Posterior vena cava (tissue), 2 donors: ENCODE results near the gene APC2. TPM values are rescaled to one million over a fixed set of nuclear protein-coding genes. Genes with fewer than 3 reads are reported as not detected.
A peak's percentile ranks its signal among the peaks of the same experiment; 100 is the strongest.

Source experiments
- DNase-seq: peaks from one replicate; pipeline ENCODE4 v3.0.0-alpha.2; 2020; ENCODE audit warnings: low spot score
- intact Hi-C, 2 donors: fragments of 100-400 bp; cut with DNase I; formaldehyde crosslinking; loops; one replicate each; pipeline versions ENCODE4 v1.14.1 to v1.14.2; 2022 to 2023
- total RNA-seq, 2 donors: library from RNA; stranded (reverse); fragmentation: NEBNext Ultra II Directional; extraction: Animal tissue kit (Norgen Biotek cat#: 25700); gene quantifications; one replicate each; pipeline ENCODE4 v1.2.1, GENCODE V29; 2021
- donor health status: DM: yes; HTN: yes; CAD: no.
- donor health status: DM: yes; HTN: yes; CAD: no.

Gene APC2
- total RNA-seq, 2 donors from 2014 or later = 0.05 to 0.10 TPM

GRCh38 chr19:1483979-1484428 lies 34.1 kb downstream of the APC2 start:
- intact Hi-C loops = no loop called here
- DNase-seq = no peak

- peak; percentile 76 for DNase-seq
- intact Hi-C loops = no loop called here
These were observed 37.0 kb downstream of the APC2 start for GRCh38 chr19:1486720-1487575.

DNA sequence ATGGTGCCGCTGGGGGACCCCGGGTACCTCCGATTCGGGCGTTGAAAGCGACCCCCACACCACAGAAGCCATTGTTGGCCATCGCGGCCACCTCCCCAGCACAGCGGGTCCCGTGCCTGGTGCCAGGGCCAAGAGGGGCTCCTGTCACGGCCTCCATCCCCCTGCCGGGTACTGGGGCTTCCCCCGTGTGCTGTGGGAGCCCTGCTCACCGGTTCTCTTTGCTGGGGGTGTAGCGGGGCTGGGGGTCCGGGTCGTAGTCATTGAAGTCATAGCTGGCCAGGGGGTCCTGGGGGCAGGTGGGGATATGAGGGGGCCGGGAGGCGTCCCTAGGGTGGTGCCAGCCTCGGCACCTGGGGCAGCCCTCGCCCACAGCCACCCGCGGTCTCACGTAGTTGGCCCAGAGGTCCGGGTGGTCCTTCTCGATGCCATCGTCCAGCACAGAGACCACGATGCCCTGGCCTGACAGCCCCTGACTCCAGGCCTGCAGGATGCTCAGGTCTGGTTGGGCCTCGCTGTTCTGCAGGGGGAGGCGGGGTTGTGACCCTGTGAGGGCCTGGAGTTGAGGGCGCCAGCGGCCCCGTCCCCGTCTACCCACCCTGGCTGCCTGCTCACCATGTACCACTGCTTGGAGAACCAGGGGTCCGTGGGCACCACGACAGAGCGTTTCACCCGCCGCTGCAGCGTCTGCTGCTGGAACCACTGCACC lies 37.8 kb downstream of the APC2 start:
- intact Hi-C loops = no loop called here
- DNase-seq = peak; percentile 79

GRCh38 chr19:1488282-1488601 lies 38.3 kb downstream of the APC2 start:
- intact Hi-C loops = no loop called here
- no peak for DNase-seq

GRCh38 chr19:1489463-1490310 lies 39.8 kb downstream of the APC2 start:
- DNase-seq = peak; percentile 78
- intact Hi-C loops = no loop called here

DNA sequence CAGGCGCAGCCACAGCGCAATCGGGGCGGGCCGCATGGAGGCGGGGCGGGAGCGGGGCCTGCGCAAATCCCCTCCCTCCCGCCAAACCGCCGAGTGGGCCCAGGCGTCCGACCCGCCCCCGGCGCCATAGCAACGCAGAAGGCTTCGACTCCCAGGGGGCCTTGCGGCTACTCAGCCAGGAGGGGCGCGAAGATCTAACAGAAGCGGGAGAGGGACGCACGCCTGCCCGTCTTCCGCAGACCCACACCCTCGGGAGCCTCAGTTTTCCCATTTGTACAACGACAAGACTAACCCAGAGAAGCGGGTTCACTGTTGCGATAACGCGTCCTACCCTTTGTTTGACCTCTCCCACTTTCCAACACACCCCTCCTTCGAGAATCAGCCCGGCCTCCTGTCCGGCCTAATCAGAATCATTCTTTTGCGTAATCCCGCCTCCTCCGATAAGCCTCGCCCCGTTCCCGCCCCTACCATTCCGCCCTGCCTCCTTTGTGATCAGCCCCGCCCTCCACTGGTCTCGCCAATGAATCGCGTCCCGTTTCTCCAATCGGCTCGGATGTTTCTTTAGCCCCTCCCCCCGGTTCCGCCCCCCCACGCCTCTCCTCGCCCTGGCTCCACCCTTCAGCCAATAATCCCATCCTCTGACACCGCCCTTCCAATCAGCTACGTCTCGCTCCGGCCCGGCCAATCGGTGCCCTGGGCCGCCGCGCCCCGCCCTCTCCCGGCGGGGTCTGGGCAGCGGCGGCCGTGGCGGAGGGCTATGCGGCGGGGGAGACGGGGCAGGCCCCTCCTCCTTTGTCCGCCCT lies 40.6 kb downstream of the APC2 start, which contains the start of gene PCSK4:
Gene PCSK4 (minus strand): TSS at position 40 of the 803 bp plus-strand sequence. CDS start 4 bp downstream, at position 36.
- peak; percentile 100 for DNase-seq

DNA sequence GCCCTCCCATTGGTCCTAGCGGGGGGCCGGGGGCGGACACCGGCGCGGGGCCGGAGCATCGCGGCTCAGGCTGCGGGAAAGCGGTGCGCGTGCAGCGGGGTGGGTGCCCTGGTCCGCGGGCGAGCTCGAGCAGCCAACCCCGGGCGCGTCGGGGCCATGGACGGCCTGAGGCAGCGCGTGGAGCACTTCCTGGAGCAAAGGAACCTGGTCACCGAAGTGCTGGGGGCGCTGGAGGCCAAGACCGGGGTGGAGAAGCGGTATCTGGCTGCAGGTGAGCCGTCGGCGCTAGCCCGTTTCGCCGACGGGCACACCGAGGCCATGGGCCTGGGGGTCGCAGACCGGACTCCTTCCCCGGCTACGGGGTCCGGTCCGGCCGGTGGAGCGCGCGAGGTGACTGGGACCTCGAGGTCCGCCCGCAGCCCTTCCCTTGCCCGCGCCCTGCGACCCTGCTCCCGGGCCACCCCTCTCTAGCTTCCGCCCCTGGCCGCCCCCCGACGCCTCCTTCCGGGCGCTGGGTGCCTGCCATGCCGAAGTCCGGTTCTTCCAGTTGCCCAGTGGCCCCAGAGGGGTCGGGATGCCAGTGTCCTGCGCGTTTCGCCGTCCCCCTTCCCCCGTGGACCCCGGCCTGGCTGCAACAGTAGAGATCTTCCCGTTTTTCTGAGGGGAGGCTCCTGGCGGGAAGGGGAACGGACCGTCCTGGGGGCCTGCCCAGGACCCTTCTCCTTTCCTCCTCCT lies 41.4 kb downstream of the APC2 start, which contains the start of gene REEP6:
Gene REEP6 (plus strand): TSS at position 68 of the 735 bp plus-strand sequence. CDS start 89 bp downstream, at position 157.
- no peak for DNase-seq
- intact Hi-C loops = no loop called here

More for the DNA sequence above, 40.6 kb downstream of the APC2 start, which contains the start of gene PCSK4:
- intact Hi-C loops = no loop called here

- no peak for DNase-seq
- intact Hi-C loops = no loop called here
These were observed 41.9 kb downstream of the APC2 start for GRCh38 chr19:1491849-1492170.

DNA sequence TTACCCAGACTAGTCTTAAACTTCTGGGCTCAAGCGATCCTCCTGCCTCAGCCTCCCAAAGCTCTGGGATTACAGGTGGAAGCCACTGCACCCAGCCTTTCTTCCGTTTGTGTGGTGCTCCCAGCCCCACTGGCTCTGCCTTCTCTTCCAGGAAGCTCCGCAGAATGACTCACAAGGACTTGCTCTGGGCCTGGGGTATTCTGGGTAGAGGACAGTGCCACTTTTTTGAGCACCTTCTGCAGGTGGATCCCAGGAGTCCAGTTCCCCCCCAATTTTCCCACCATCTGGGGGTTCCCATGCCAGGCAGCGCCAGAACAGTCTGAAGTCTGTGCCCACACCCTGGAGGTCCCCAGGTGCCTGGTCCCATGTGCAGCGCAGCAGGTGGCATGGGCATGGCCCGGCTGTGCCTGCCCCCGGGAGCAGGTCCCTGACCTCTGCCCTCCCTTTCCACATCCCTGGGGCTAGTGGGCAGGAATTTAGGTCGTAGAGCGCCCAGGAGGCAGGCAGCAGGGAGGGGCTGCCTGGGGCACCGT lies 42.6 kb downstream of the APC2 start:
- DNase-seq = no peak
- intact Hi-C loops = no loop called here

DNA sequence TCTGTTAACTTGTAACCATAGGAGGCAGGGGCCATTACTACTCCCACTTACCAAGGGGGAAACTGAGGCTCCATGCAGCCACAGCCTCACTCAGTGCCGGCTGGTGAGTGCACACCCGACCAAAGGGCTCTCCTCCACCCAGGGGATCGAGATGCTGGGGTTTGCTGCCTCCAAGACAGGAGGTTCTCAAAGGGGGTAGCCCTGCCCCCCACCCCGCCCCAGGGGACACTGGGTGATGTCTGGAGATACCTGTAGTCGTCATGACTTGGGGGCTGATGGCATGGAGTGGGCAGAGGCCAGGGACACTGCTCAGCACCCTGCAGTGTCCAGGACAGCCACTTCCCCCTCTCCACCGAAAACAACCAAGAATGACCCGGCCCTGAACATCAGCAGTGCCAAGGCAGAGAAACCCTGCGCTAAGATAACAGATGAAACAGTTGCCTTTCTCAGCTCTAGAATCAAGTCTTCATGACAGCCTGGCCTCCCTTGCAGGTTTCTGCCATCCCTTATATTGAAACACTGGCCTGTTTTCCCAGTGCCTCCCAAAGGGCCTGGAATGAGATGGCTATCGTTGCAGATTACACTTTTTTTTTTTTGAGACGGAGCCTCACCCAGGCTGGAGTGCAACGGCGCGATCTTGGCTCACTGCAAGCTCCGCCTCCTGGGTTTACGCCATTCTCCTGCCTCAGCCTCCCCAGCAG lies 44.3 kb downstream of the APC2 start:
- intact Hi-C loops = no loop called here
- no peak for DNase-seq

- intact Hi-C loops = no loop called here
- no peak for DNase-seq
These were observed 45.3 kb downstream of the APC2 start for GRCh38 chr19:1495051-1495798.

GRCh38 chr19:1495799-1496713 lies 46.1 kb downstream of the APC2 start:
- intact Hi-C loops = no loop called here
- no peak for DNase-seq

DNA sequence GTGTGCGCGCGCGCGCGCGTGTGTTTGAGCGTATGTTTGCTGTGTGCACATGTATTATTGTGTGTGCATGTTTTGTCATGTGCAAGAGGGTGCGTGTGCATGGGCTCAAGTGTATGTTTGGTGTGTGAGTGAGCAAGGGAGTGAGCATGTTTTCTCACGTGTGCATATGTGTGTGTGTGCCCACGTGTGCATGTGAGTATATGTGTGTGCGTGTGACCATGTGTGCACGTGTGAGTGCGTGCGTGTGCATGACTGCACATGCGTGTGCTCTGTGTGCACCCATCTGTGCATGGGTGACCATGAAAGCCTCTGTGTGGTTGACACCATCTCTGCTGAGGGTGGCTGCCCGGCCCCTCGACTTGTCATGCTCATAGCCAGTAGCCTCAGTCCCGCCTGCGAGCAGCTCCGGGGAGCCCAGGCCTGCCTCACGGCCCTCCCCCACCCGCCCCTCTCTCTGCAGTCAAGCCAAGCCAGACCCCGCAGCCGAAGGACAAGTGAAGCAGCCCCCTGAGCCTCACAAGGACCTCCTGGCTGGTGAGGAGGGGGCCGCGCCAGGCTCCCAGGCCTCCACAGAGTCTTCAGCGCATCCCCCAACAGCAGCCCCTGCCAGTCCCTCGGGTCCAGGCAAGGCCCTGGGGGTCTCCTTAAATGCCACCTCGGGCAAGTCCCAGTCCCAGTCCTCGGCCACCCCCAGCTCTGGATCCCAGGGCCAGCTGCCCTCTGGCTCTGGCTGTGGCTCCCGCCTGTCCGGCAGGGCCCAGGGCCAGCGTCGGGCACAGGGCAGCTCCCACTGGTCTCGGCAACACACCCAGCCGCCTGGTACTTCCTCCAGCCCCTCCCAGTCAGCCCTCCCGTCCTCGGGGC lies 47.0 kb downstream of the APC2 start:
- no peak for DNase-seq
- intact Hi-C loops = no loop called here

DNA sequence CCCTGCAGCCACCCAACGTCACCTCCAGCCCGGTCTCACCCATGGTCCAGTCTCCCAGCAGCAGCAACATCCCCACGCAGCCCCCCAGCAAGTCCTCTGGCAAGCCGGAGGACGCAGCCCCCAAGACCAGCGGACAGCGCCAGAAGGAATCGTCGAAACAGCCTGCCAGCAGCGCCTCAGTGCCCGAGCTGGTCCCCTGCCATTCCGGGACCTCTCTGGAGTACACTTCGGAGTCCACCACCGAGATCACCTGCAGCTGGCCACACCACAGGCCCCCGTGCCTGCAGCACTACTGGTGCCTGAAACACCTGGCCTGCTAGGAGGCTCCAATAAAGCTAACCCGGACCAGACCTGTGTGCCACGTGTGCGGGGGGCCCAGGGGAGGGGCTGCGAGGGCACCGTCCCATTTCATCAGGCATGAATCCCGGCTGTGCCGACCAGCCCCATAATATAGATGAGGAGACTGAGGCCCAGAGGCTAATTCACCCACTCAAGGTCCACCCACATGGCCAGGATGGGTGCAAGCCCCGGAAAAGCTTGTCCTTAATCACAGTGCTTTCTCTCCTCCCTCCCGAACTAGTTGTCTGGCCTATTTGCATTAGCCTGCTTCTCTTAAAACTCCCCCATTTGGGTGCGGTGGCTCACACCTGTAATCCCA lies 47.8 kb downstream of the APC2 start:
- no peak for DNase-seq
- intact Hi-C loops = no loop called here
